K562 (cell line): Measurements from ENCODE around the gene CHTF8. TPM values are rescaled to one million over a fixed set of nuclear protein-coding genes. Genes with fewer than 3 reads are reported as not detected.

ENCODE experiments used
- CREM ChIP-seq: IDR thresholded peaks from 2 replicates; pipeline ENCODE4 v1.6.1; 2014; ENCODE audit warnings: antibody characterized with exemption, low read depth
- CTCF ChIP-seq, 3 experiments: IDR thresholded peaks in 2 of 3; conservative IDR thresholded peaks in 1 of 3; 2 replicates each; pipeline ENCODE4 v1.5.1; 2011 to 2012; ENCODE audit warnings: low read length in 3 of 3, mild to moderate bottlenecking in 3 of 3, control low read depth in 2 of 3, improper control_type of control experiment in 1 of 3, inconsistent platforms in 1 of 3, low read depth in 1 of 3, mixed read lengths in 1 of 3, moderate library complexity in 1 of 3; ENCODE audit not compliant: insufficient read depth in 2 of 3
- FIP1L1 ChIP-seq: fragments of 200-400 bp; formaldehyde crosslinking; IDR thresholded peaks from 2 replicates; pipeline ENCODE4 v1.6.1; 2018; ENCODE audit warnings: mild to moderate bottlenecking, low read depth, low read length; ENCODE audit not compliant: poor library complexity, severe bottlenecking
- HCFC1 ChIP-seq: IDR thresholded peaks from 2 replicates; pipeline ENCODE4 v1.6.1; 2012; ENCODE audit warnings: low read depth, low read length, improper control_type of control experiment
- HNRNPL ChIP-seq: fragments of 200-400 bp; formaldehyde crosslinking; IDR thresholded peaks from 2 replicates; pipeline ENCODE4 v1.6.1; 2017; ENCODE audit warnings: low read depth, mild to moderate bottlenecking, low read length
- HNRNPLL ChIP-seq: fragments of 200-400 bp; formaldehyde crosslinking; IDR thresholded peaks from 2 replicates; pipeline ENCODE4 v1.6.1; 2017; ENCODE audit warnings: low read length, low read depth, mild to moderate bottlenecking; ENCODE audit not compliant: poor library complexity, severe bottlenecking
- JUNB ChIP-seq: fragments of 450-650 bp; formaldehyde crosslinking; conservative IDR thresholded peaks from 2 replicates; pipeline ENCODE4 v1.4.0; 2020; ENCODE audit warnings: mild to moderate bottlenecking
- KDM4B ChIP-seq, 2 experiments: fragments of 450-650 bp in 1 of 2; sonication (generic) in 1 of 2; IDR thresholded peaks; 2 replicates each; pipeline ENCODE4 v1.6.1; 2016 to 2017; ENCODE audit warnings: borderline replicate concordance in 2 of 2, antibody characterized with exemption in 1 of 2, low read depth in 1 of 2, mild to moderate bottlenecking in 1 of 2
- MAZ ChIP-seq, 2 experiments: fragments of 450-650 bp in 1 of 2; sonication (generic) in 1 of 2; formaldehyde crosslinking; IDR thresholded peaks in 1 of 2; conservative IDR thresholded peaks in 1 of 2; 2 replicates each; pipeline versions ENCODE4 v1.4.0 to v1.5.0; 2020; ENCODE audit warnings: mild to moderate bottlenecking in 1 of 2, missing genetic modification reagents in 1 of 2
- MEIS2 ChIP-seq: fragments of 450-650 bp; IDR thresholded peaks from 2 replicates; pipeline ENCODE4 v1.6.1; 2014; ENCODE audit warnings: mild to moderate bottlenecking; ENCODE audit not compliant: partially characterized antibody
- MTA2 ChIP-seq: fragments of 450-650 bp; IDR thresholded peaks from 2 replicates; pipeline ENCODE4 v1.6.1; 2016; ENCODE audit warnings: low read depth
- NFE2 ChIP-seq: IDR thresholded peaks from 2 replicates; pipeline ENCODE4 v1.6.1; 2014; ENCODE audit warnings: antibody characterized with exemption, low read depth
- POLR3A ChIP-seq: IDR thresholded peaks from 2 replicates; pipeline ENCODE4 v1.6.1; 2011; ENCODE audit warnings: borderline replicate concordance, mild to moderate bottlenecking, moderate library complexity; ENCODE audit not compliant: insufficient read length, insufficient read depth; ENCODE audit errors: extremely low read depth
- RAD21 ChIP-seq, 2 experiments: fragments of 250-450 bp in 1 of 2; fragments of 450-650 bp in 1 of 2; sonication (Bioruptor Pico) in 1 of 2; formaldehyde crosslinking in 1 of 2; IDR thresholded peaks in 1 of 2; conservative IDR thresholded peaks in 1 of 2; 2 replicates each; pipeline versions ENCODE4 v1.4.0 to v1.8.0; 2020 to 2022; ENCODE audit warnings: mild to moderate bottlenecking in 2 of 2, moderate library complexity in 1 of 2
- SAFB ChIP-seq: fragments of 200-400 bp; formaldehyde crosslinking; IDR thresholded peaks from 2 replicates; pipeline ENCODE4 v1.6.1; 2017; ENCODE audit warnings: low read depth, low read length, borderline replicate concordance
- SP2 ChIP-seq: IDR thresholded peaks from 2 replicates; pipeline ENCODE4 v1.6.1; 2011; ENCODE audit warnings: mild to moderate bottlenecking, low read depth, low read length, moderate library complexity; ENCODE audit not compliant: poor library complexity, severe bottlenecking; ENCODE audit errors: extremely low read depth
- SRSF9 ChIP-seq: fragments of 200-400 bp; formaldehyde crosslinking; IDR thresholded peaks from 2 replicates; pipeline ENCODE4 v1.6.1; 2017; ENCODE audit warnings: low read depth, low read length, borderline replicate concordance
- TBP ChIP-seq: optimal IDR thresholded peaks from 2 replicates; pipeline ENCODE3; 2011; ENCODE audit warnings: low read depth, low read length, improper control_type of control experiment
- TEAD1 ChIP-seq, 2 experiments: fragments of 450-650 bp in 1 of 2; sonication (generic) in 1 of 2; formaldehyde crosslinking; IDR thresholded peaks; 2 replicates each; pipeline versions ENCODE4 v1.4.0 to v1.8.0; 2020 to 2022; ENCODE audit warnings: mild to moderate bottlenecking in 2 of 2, missing genetic modification reagents in 1 of 2
- TFAP4 ChIP-seq: sonication (generic); formaldehyde crosslinking; IDR thresholded peaks from 2 replicates; pipeline ENCODE4 v1.8.0; 2022; ENCODE audit warnings: missing genetic modification reagents, mild to moderate bottlenecking, moderate library complexity, borderline replicate concordance
- ZNF511 ChIP-seq: sonication (generic); formaldehyde crosslinking; IDR thresholded peaks from 2 replicates; pipeline ENCODE4 v1.8.0; 2022; ENCODE audit warnings: mild to moderate bottlenecking, missing genetic modification reagents
- ZNF764 ChIP-seq: fragments of 250-450 bp; sonication (Bioruptor Pico); IDR thresholded peaks from 2 replicates; pipeline ENCODE4 v1.4.0; 2020; ENCODE audit warnings: low read depth, mild to moderate bottlenecking, moderate library complexity
- ZSCAN32 ChIP-seq: fragments of 450-650 bp; formaldehyde crosslinking; IDR thresholded peaks from 2 replicates; pipeline ENCODE4 v1.4.0; 2020; ENCODE audit warnings: mild to moderate bottlenecking, moderate library complexity
- polyA plus RNA-seq, 8 experiments: library from polyadenylated mRNA; depleted of rRNA in 4 of 8; stranded (reverse) in 5 of 8; unstranded in 3 of 8; fragments of >200 nt; fragmentation: Nextera tagmentation in 2 of 8; fragmentation: Illumina TruSeq in 1 of 8; extraction: Ambion mirVana in 2 of 8; extraction: Trizol in 1 of 8; gene quantifications; 2 replicates each; pipeline versions ENCODE4 v1.2.1 to v1.2.3, GENCODE V29; 2011 to 2014; ENCODE audit warnings: inconsistent platforms in 1 of 8, missing spikeins in 1 of 8
- total RNA-seq, 7 experiments: library from RNA; depleted of rRNA in 6 of 7; stranded (reverse); fragments of >200 nt in 6 of 7; fragmentation: Illumina TruSeq in 2 of 7; extraction: Trizol in 2 of 7; gene quantifications; 2 replicates each; pipeline versions ENCODE4 v1.2.1 to v1.2.3, GENCODE V29; 2011 to 2021; ENCODE audit warnings: low replicate concordance in 1 of 7

Gene CHTF8
- total and polyA plus RNA-seq, 9 of the 15 experiments (the other 6 are each of a cell fraction or from before 2014, with no cell fraction given): 20.2 to 199 (median 108) TPM

- TF ChIP-seq TFAP4 (CRISPR knock-in tag): peak; percentile 36; the same call in 1 of the 2 replicates
- peak; percentile 61 for TF ChIP-seq SAFB
- TF ChIP-seq HNRNPLL: peak; percentile 46
- TF ChIP-seq TBP: no peak
- TF ChIP-seq ZNF511 (CRISPR knock-in tag): no peak
- TF ChIP-seq RAD21 (CRISPR knock-in tag; conservative IDR thresholded peaks at IDR 0.05 in 1 of 2, IDR thresholded peaks at IDR 0.05 in 1 of 2): peak; percentile 69 to 88
- peak in 1 of 2 experiments; percentile 12; a peak in 1 of 4 replicates for TF ChIP-seq MAZ (CRISPR knock-in tag; conservative IDR thresholded peaks at IDR 0.05 in 1 of 2, IDR thresholded peaks at IDR 0.05 in 1 of 2)
- TF ChIP-seq POLR3A: no peak
- peak; percentile 54 for TF ChIP-seq MEIS2
- TF ChIP-seq NFE2: no peak
- no peak for TF ChIP-seq HCFC1
- TF ChIP-seq CREM: peak; percentile 18; the same call in 1 of the 2 replicates
- TF ChIP-seq KDM4B (IDR thresholded peaks at IDR 0.05; ENCODE audit: borderline replicate concordance in 2 of 2, low read depth in 1 of 2): no peak
- no peak for TF ChIP-seq SP2
- peak; percentile 60 to 89 (median 71) for TF ChIP-seq CTCF (IDR thresholded peaks at IDR 0.05 in 2 of 3, conservative IDR thresholded peaks at IDR 0.05 in 1 of 3; ENCODE audit: insufficient read depth in 2 of 3, low read depth in 1 of 3, low read length in 3 of 3)
- no peak for TF ChIP-seq ZSCAN32 (CRISPR knock-in tag)
- no peak for TF ChIP-seq MTA2
- peak in 1 of 2 experiments; percentile 63; a peak in 2 of 4 replicates for TF ChIP-seq TEAD1 (CRISPR knock-in tag; IDR thresholded peaks at IDR 0.05)
- TF ChIP-seq ZNF764 (CRISPR knock-in tag): no peak
- peak; percentile 41 for TF ChIP-seq FIP1L1
- TF ChIP-seq HNRNPL: peak; percentile 55; the same call in 1 of the 2 replicates
- no peak for TF ChIP-seq SRSF9
- TF ChIP-seq JUNB (CRISPR knock-in tag): no peak
Measured at GRCh38 chr16:69105501-69106361, 26.7 kb downstream of the CHTF8 start, which contains the start of gene HAS3 (continued).
